Measurements from ENCODE around the gene ROBO1.

DNA sequence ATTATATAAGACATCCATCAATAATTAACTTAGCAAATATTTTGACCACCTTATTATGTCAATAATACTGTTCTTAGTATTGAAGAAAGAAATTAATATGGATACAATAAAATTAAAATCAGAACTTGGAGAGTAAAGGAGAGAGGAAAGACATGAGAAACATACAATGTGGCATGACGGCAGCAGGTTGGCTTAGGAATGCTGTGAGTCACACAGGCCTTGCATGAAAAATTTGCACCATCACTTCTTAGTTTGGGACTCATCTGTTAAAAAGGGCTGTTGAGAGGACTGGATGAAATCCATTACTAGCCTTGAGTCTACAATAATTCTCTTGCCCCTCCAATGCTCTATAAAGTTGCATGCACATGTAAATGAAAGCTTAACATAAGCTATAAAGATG, 880.8 kb downstream of the ROBO1 start:
- TF ChIP-seq, protein P1, sequence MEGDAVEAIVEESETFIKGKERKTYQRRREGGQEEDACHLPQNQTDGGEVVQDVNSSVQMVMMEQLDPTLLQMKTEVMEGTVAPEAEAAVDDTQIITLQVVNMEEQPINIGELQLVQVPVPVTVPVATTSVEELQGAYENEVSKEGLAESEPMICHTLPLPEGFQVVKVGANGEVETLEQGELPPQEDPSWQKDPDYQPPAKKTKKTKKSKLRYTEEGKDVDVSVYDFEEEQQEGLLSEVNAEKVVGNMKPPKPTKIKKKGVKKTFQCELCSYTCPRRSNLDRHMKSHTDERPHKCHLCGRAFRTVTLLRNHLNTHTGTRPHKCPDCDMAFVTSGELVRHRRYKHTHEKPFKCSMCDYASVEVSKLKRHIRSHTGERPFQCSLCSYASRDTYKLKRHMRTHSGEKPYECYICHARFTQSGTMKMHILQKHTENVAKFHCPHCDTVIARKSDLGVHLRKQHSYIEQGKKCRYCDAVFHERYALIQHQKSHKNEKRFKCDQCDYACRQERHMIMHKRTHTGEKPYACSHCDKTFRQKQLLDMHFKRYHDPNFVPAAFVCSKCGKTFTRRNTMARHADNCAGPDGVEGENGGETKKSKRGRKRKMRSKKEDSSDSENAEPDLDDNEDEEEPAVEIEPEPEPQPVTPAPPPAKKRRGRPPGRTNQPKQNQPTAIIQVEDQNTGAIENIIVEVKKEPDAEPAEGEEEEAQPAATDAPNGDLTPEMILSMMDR (IDR thresholded peaks at IDR 0.05; ENCODE audit: insufficient read depth, low read depth, low read length), result no peak
- no peak for TF ChIP-seq EZH2 (IDR thresholded peaks at IDR 0.05; ENCODE audit: insufficient read depth, low read length)
